Epithelial cell of proximal tubule (primary cell): Measurements from ENCODE around the gene PRKD3. TPM values are rescaled to one million over a fixed set of nuclear protein-coding genes. Genes with fewer than 3 reads are reported as not detected.

Experiments used
- DNase-seq: peaks from one replicate; pipeline ENCODE4 v3.0.0-alpha.2; 2011; ENCODE audit warnings: low read depth
- H3K4me3 ChIP-seq: 2 replicates; pipeline ENCODE4 v1.5.1; 2011; ENCODE audit warnings: low read depth, mild to moderate bottlenecking, low read length
- total RNA-seq: library from RNA; depleted of rRNA; stranded (reverse); fragments of >200 nt; gene quantifications from 2 replicates; pipeline ENCODE4 v1.2.3, GENCODE V29; 2015
- TF ChIP-seq, protein P1 (sequence below): conservative IDR thresholded peaks from 2 replicates; pipeline ENCODE4 v1.5.1; 2012; ENCODE audit warnings: low read depth, mild to moderate bottlenecking, low read length

The PRKD3 gene
- total RNA-seq, 1 donor from 2014 or later = 31.8 TPM

DNA sequence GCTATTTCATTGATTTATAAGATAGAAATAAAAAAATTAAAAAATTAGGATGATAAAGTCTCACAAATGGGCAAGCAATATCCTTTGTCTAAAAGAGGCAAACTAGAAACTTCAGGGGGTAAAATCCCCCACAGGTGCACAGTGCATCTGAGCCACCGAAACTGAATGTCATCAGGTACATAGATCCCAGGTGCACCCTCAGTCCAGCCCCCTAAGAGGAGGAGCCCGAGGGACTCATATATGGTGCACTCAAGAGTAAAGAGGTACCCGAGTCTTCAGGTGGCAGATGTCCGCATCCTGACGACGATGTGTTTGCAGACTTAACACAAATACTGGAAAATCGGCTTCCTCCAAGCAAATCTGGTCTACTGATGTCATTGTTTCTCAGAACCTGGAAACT is 31.1 kb upstream of the PRKD3 start:
- TF ChIP-seq, protein P1, sequence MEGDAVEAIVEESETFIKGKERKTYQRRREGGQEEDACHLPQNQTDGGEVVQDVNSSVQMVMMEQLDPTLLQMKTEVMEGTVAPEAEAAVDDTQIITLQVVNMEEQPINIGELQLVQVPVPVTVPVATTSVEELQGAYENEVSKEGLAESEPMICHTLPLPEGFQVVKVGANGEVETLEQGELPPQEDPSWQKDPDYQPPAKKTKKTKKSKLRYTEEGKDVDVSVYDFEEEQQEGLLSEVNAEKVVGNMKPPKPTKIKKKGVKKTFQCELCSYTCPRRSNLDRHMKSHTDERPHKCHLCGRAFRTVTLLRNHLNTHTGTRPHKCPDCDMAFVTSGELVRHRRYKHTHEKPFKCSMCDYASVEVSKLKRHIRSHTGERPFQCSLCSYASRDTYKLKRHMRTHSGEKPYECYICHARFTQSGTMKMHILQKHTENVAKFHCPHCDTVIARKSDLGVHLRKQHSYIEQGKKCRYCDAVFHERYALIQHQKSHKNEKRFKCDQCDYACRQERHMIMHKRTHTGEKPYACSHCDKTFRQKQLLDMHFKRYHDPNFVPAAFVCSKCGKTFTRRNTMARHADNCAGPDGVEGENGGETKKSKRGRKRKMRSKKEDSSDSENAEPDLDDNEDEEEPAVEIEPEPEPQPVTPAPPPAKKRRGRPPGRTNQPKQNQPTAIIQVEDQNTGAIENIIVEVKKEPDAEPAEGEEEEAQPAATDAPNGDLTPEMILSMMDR = no peak
- no peak overlapping the region for H3K4me3 ChIP-seq
- DNase-seq = no peak

DNA sequence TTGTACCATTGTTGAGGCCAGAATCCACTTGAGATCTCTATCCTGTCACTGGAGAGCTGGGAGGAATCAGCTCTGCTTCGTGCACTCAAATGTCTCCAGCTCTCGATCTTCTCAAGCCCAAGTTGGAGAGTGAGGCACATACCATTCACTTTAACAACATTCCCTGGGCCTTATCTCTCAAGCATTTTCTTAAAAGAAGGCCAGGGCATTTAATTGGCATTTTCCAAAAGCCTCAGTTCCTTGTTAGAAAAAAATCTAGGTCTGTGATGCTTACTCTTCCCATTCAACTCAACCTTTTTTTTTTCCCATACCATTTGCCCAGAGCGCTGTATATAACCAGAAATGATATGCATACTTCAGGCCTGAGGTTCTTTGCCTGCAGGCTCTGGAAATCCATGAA is 29.9 kb upstream of the PRKD3 start:
- no peak for DNase-seq
- no peak overlapping the region for H3K4me3 ChIP-seq
- TF ChIP-seq, protein P1 = no peak

DNA sequence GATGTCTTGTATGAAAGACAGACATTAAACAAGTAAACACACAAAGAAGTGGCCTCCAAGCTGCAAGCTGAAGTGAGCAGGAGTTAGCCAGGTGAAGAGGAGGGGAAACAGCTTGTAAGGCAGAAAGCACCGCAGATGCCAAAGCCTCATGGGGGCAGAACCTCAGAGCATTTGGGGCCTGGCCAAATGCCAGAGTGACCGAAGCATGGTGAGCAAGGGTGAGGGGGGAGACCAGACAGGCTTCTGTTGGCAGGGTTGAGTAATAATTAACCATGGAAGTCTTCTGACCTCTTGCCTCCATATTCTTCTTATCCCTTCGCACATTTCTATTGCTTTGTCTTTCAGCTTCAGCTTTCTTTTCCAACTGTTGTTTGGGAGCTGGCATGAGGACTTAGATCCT is 25.4 kb upstream of the PRKD3 start:
- DNase-seq = peak; percentile 90
- TF ChIP-seq, protein P1 = no peak
- peak overlapping the region; percentile 5 for H3K4me3 ChIP-seq

DNA sequence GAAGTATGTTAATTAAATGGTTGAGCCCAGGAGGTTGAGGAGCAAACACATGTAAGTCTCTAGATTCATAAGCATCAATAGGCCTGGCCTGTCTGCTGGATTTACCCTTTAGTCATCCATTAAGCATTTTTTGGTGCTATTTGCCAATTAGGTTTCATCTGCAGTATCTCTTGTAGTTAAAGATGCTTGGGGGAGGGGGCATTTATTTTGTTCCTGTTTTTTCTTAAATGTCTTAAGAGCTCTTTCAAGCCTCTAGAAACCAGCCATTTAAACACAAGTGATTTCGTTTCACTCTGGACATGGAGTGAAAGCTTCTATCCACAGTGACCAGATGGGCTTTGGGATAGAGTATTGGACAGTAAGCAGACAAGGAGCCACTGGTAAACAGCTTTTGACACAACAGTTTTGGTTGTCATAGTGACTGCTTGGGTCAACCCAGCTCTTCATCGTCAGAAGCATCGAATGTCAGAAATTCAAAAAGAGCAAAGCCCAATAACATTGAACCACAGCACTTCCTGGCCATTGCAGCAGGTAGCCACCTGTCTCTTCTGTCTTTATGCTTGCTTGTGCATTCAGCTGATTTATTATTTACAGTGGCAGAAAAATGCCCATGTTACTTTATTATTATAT is 24.7 kb upstream of the PRKD3 start:
- TF ChIP-seq, protein P1 = no peak
- DNase-seq = no peak
- H3K4me3 ChIP-seq = no peak overlapping the region

DNA sequence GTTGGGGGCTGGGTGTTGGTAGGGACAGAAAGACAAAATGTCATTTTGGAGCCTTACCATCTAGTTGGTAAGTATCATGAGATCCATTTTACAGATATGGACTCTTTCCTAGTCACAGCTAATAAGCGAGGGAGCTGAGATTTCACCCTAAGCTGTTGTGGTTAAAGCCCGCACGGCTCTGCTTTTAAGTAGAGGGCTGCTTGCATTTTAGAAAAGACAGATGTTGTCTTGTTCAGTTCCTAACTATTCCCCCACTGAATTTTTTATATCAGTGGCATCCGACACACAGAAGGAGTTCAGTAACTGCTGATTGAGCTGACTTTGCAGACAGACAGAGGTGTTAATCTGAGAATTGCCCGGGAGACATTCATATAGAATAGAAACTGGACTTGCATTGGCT is 23.5 kb upstream of the PRKD3 start:
- H3K4me3 ChIP-seq = no peak overlapping the region
- DNase-seq = no peak
- TF ChIP-seq, protein P1 = no peak

DNA sequence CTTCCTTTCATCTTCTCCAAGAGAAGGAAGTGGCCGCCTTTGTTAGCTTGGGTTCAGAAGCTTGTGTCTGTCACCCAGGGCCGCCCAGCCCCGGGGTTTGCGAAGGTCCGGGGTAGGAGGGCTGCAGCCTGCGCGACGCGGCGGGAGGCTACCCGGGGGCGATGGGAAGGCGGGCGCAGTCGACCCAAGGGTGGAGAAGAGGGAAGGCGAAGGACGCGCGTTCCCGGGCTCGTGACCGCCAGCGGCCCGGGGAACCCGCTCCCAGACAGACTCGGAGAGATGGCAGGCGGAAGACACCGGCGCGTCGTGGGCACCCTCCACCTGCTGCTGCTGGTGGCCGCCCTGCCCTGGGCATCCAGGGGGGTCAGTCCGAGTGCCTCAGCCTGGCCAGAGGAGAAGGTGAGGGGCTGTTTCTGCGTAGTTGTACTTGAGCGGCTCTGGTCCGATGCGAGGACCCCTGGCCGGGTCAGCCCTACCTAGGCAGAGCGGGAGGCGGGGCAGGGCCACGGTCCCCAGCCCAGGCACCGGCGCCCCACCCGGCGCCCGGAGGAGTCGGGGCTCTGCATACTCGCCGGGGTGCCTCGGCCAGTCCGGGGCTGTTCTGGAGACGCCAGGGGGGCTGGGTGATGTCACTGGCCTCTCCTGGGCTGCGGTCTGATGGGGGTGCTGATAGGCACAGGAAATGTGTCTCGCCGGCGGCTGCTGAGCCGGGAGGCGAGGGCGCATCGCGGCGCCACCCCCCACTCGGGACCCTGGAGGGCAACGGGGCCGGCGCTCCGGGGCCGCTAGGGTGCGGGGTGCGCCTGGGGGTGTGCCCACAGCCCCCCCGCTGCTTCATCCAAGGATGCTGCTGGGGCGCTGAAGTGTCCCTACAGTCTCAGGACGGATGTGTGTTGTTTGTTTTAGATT is 20.1 kb upstream of the PRKD3 start, which contains the start of gene QPCT:
QPCT (plus strand) TSS at position 178 of the 909 bp plus-strand sequence; CDS start at position 280, 102 bp downstream.
- no peak for DNase-seq
- H3K4me3 ChIP-seq = peak within 1 kb of the TSS; percentile 75
- TF ChIP-seq, protein P1 = no peak
